GM06990 (cell line): ENCODE measurements around the gene TXNDC2.

ENCODE experiments used
- DNase-seq: peaks from one replicate; pipeline ENCODE4 v3.0.0-alpha.2; 2011; ENCODE audit not compliant: insufficient read length; ENCODE audit errors: extremely low read depth
- H3K27me3 ChIP-seq: replicated peaks from 2 replicates; pipeline ENCODE4 v1.6.0; 2011; ENCODE audit warnings: low read length; ENCODE audit not compliant: control insufficient read depth, insufficient read depth
- H3K36me3 ChIP-seq: 2 replicates; pipeline ENCODE4 v1.5.1; 2011; ENCODE audit warnings: low read length; ENCODE audit not compliant: control insufficient read depth, insufficient read depth
- H3K4me3 ChIP-seq: replicated peaks from 2 replicates; pipeline ENCODE4 v1.5.1; 2011; ENCODE audit warnings: low read depth, mild to moderate bottlenecking, control low read depth, low read length
- TF ChIP-seq, protein P1 (sequence below): IDR thresholded peaks from 2 replicates; pipeline ENCODE4 v1.5.1; 2011; ENCODE audit warnings: low read length, control low read depth, mild to moderate bottlenecking, inconsistent platforms; ENCODE audit not compliant: insufficient read depth, poor library complexity, severe bottlenecking

The TXNDC2 gene

GRCh38 chr18:9842448-9842847 lies 43.3 kb upstream of the TXNDC2 start:
- DNase-seq = no peak
- TF ChIP-seq, protein P1, sequence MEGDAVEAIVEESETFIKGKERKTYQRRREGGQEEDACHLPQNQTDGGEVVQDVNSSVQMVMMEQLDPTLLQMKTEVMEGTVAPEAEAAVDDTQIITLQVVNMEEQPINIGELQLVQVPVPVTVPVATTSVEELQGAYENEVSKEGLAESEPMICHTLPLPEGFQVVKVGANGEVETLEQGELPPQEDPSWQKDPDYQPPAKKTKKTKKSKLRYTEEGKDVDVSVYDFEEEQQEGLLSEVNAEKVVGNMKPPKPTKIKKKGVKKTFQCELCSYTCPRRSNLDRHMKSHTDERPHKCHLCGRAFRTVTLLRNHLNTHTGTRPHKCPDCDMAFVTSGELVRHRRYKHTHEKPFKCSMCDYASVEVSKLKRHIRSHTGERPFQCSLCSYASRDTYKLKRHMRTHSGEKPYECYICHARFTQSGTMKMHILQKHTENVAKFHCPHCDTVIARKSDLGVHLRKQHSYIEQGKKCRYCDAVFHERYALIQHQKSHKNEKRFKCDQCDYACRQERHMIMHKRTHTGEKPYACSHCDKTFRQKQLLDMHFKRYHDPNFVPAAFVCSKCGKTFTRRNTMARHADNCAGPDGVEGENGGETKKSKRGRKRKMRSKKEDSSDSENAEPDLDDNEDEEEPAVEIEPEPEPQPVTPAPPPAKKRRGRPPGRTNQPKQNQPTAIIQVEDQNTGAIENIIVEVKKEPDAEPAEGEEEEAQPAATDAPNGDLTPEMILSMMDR = no peak
- peaks cover 8% of the 10 kb centered on the region for H3K36me3 ChIP-seq
- H3K27me3 ChIP-seq = no peaks in the 10 kb centered on the region
- no peak overlapping the region for H3K4me3 ChIP-seq

DNA sequence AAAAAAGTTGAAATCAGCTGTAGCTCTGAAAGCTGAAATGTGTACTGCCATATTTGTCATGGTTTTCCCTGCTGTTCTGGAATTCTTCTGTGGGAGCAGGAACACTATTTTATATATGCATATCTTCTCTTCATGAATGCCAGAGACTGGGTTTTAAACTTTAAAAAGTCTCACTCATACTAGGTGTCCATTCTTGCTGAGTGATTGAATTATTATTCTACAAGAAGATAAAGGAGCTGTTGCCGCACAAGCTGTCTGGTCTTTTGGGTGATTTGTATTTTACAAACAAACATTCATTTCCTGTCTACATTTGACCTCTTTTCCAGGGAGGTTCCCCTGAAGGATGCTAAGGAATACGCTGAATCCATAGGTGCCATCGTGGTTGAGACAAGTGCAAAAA lies 40.5 kb upstream of the TXNDC2 start:
- TF ChIP-seq, protein P1 = no peak
- no peaks in the 10 kb centered on the region for H3K27me3 ChIP-seq

GRCh38 chr18:9846162-9846925 lies 39.4 kb upstream of the TXNDC2 start:
- Histone ChIP-seq H3K36me3 (peaks cover 4% of the 10 kb centered on the region), H3K4me3 (no peak overlapping the region), H3K27me3 (no peaks in the 10 kb centered on the region)
- DNase-seq = no peak
- TF ChIP-seq, protein P1 = no peak

More for the DNA sequence above, 40.5 kb upstream of the TXNDC2 start:
- Histone ChIP-seq H3K4me3 (no peak overlapping the region), H3K36me3 (peaks cover 4% of the 10 kb centered on the region)
- DNase-seq = no peak

DNA sequence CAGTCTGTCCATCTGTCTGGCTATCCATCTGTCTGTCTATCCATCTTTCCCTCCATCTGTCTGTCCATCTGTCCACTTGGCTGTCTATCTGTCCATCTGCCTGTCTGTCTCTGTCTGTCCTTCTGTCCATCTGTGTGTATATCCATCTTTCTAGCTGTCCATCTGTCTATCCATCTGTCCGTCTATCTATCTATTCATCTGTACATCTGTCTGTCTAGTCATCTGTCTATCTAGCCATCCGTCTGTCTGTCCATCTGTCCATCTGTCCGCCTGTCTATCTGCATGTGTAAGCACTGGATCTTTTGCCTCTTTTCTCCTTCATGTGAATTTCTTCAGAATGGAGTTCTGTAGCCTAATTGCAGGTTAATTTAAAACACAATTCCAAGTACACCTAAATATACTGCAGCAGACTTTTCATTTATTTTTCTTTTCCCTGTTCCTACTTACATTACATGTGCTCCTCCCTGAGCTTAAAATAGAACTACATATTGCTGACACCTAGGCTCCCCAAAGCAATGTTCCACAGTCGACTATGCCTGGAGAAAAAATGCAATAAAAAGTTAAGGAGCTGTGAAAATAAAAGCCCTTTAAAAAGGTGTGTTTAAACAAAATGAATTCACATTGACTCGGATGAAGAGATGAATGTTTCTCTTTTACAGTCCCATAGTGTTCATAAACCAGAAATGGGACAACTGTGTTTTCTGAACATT lies 37.4 kb upstream of the TXNDC2 start:
- DNase-seq = no peak

DNA sequence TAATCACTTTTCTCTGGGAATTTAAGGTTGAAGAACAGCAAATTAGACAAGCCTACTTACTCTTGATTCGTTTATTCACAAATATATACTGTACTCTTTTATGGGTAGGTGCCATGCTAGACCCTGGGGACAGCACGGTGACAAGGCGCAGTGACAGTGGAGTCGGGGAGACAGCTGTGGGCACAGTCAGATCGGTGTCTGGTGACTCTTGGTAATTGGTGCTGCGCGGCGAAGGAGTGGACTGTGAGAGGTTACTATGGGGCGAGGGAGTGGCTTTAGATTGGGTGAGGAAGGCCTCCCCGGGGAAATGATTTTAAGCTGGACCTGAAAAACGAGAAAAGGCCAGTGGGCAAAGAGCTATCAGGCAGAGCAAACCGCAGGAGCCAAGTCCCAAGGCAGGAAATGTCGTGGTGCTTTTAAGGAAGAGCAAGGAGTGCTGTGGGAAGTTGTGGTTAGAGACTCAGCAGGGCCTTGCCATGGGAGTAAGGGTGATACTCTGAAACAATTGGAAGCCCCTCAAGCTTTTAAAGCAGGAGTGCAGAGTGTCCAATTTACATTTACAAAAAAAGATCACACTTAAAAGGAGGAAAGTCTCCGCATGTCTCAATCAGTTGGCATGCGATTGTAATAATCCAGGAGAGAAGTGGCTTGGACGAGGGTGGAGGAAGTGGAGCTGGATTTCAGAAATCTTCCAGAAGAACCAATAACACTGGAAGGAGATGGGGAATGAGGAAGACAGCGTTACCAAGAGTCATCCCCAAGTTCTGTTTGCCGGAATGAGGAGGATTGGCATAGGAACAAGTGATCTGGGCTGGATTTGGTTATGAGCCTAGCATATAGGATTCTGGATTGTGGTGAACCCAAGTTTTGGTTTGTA lies 36.1 kb upstream of the TXNDC2 start:
- Histone ChIP-seq H3K36me3 (peaks cover 4% of the 10 kb centered on the region), H3K4me3 (no peak overlapping the region), H3K27me3 (no peaks in the 10 kb centered on the region)
- DNase-seq = no peak
- TF ChIP-seq, protein P1 = no peak

More for the DNA sequence above, 37.4 kb upstream of the TXNDC2 start:
- Histone ChIP-seq H3K36me3 (peaks cover 4% of the 10 kb centered on the region), H3K27me3 (no peaks in the 10 kb centered on the region), H3K4me3 (no peak overlapping the region)
- TF ChIP-seq, protein P1 = no peak
